Activated naive CD4-positive, alpha-beta T cell treated with anti-CD3 and anti-CD28 coated beads, Interleukin-2, amount 50 U/mL, for 24 hours (primary cell): ENCODE results near the gene FXYD5.

ENCODE experiments used
- H3K27ac Mint-ChIP-seq: one replicate; pipeline ENCODE4 v1.8.0; 2021; ENCODE audit warnings: mild to moderate bottlenecking, mixed read lengths
- H3K27me3 Mint-ChIP-seq: one replicate; pipeline ENCODE4 v1.8.0; 2021; ENCODE audit warnings: mixed read lengths
- H3K36me3 Mint-ChIP-seq: one replicate; pipeline ENCODE4 v1.8.0; 2021; ENCODE audit warnings: mixed read lengths
- H3K4me1 Mint-ChIP-seq: one replicate; pipeline ENCODE4 v1.8.0; 2021; ENCODE audit warnings: mixed read lengths
- H3K4me3 Mint-ChIP-seq: one replicate; pipeline ENCODE4 v1.8.0; 2021; ENCODE audit warnings: mild to moderate bottlenecking, mixed read lengths
- H3K9me3 Mint-ChIP-seq: one replicate; pipeline ENCODE4 v1.8.0; 2021; ENCODE audit warnings: mixed read lengths

FXYD5 gene

DNA sequence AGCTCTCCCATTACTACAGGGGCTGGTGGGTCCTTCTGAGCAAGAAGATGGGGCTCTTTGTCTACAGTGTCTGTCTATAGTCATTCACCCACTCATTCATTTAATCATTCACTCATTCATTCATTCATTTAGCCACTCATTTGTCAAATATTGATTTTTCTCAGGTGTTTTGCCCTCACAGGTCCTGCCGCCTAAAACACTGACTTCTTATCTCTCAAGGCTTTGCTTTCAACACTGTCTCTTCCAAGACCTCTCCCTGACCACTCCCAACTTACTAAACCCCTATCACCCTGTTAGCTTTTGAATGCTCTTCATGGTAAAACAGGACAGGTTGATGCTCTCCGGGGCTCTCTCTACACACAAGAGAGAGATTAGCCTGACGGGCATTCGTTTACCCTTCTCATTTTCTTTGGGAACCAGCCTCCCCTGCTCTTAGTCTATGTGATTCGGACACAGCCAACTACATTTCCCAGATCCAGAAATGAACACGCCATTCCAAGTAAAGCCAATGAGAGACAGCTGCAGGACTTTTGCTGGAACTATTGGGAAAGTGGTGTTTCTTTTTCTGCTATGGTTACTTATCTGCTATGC lies 51.3 kb downstream of the FXYD5 start:
- Mint-ChIP-seq H3K9me3 (peaks cover 7% of the 10 kb centered on the region), H3K4me1 (peaks cover 87% of the 10 kb centered on the region), H3K27me3 (no peaks in the 10 kb centered on the region), H3K4me3 (peak overlapping the region; percentile 11), H3K27ac (peak overlapping the region; percentile 95), H3K36me3 (no peaks in the 10 kb centered on the region)

DNA sequence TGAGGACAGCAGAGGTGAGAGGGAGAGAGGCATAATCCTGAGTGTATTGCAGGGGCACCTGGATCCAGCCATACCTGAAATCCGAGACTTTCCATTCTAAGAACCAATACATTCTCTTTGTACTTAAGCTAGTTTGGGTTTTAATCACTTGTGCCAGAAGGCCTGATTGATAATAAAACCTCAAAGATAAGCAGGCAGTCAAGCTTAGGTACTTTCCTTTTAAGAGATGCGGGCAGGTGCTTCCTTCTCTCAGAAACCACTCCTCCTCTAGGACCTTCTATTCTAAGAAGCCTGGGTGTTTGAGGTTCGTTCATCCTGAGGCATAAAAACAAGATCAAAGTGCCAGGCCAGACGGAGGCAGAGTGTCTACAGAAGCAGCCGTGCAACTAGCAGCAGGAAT lies 51.8 kb downstream of the FXYD5 start:
- H3K4me1 Mint-ChIP-seq, result peaks cover 84% of the 10 kb centered on the region
- peak overlapping the region; percentile 95 for H3K27ac Mint-ChIP-seq
- H3K36me3 Mint-ChIP-seq, result no peaks in the 10 kb centered on the region
- H3K9me3 Mint-ChIP-seq, result peaks cover 7% of the 10 kb centered on the region
- no peaks in the 10 kb centered on the region for H3K27me3 Mint-ChIP-seq
- peak overlapping the region; percentile 11 for H3K4me3 Mint-ChIP-seq

DNA sequence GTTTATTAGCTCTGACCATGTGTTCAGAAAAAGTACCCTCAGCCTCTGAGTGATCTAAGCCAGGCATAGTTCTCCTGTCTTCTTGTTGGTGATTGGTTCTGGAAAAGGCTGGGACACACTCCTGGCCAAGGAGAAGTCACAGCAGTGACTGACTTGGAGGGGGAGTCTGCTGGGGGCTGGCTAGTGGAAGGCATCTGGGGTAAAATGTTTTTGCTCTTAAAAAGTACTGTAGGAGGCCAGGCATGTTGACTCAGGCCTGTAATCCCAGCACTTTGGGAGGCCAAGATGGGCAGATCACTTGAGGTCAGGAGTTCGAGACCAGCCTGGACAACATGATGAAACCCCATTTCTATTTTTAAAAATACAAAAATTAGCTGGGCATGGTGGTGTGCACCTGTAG lies 52.3 kb downstream of the FXYD5 start:
- Mint-ChIP-seq H3K4me3 (peak overlapping the region; percentile 24), H3K36me3 (no peaks in the 10 kb centered on the region), H3K27me3 (no peaks in the 10 kb centered on the region), H3K27ac (peak overlapping the region; percentile 95), H3K4me1 (peaks cover 84% of the 10 kb centered on the region), H3K9me3 (peaks cover 7% of the 10 kb centered on the region)

DNA sequence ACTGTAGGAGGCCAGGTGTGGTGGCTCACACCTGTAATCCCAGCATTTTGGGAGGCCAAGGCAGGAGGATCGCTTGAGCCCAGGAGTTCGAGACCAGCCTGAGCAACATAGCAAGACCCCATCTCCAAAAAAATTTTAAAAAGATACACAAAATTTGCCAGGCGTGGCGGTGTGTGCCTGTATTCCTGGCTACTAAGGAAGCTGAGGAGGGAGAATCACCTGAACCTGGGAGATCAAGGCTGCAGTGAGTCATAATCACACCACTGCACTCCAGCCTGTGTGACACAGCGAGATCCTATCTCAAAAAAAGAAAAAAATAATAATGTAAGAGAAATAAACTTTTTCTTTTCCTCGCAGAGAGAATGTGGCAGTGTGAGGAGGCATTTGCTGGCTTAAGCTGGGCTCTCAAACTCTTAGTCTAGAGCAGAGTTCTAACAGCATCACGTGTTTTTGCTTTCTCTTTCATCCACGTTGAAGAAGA lies 52.9 kb downstream of the FXYD5 start:
- Mint-ChIP-seq H3K4me1 (peaks cover 84% of the 10 kb centered on the region), H3K4me3 (no peak overlapping the region), H3K27ac (peak overlapping the region; percentile 88), H3K27me3 (no peaks in the 10 kb centered on the region), H3K9me3 (peaks cover 7% of the 10 kb centered on the region), H3K36me3 (no peaks in the 10 kb centered on the region)

DNA sequence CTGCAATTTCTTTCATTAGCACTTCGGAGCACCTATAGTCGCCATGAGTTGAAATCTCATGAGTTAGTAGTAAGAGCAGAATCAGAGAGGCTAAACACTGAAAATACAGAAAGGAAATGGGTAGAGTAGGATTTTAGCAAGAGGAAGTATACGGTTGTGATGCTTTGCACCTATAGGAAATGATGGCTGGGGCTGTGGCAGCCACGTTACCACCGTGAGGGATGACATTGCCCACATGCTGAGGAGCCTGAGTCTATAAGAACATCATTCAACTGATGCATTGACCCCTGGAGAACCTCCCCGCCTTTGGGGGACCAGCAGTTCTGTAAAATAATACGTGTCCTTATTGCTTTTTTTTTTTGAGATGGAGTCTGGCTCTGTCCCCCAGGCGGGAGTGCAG lies 53.6 kb downstream of the FXYD5 start:
- Mint-ChIP-seq H3K36me3 (no peaks in the 10 kb centered on the region), H3K4me1 (peaks cover 83% of the 10 kb centered on the region), H3K9me3 (peaks cover 7% of the 10 kb centered on the region), H3K27me3 (no peaks in the 10 kb centered on the region), H3K27ac (peak overlapping the region; percentile 88), H3K4me3 (peak overlapping the region; percentile 36)

DNA sequence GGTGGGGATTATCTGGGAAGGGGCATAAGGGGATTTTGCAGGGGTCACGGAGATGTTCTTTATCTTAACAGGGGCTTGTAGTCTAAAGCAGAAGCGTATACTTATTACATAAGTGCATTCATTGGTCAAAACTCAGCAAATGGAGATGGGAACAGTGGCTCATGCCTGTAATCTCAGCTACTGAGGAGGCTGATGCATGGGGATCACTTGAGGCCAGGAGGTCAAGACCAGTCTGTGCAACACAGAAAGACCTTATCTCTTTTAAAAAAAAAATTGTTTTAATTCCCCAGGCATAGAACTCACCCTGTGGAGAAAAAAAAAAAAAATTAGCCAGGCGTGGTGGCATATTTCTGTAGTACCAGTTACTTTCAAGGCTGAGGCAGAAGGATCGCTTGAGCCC lies 55.1 kb downstream of the FXYD5 start:
- Mint-ChIP-seq H3K4me3 (no peak overlapping the region), H3K27ac (peak overlapping the region; percentile 51), H3K9me3 (peaks cover 7% of the 10 kb centered on the region), H3K27me3 (no peaks in the 10 kb centered on the region), H3K36me3 (no peaks in the 10 kb centered on the region), H3K4me1 (peaks cover 84% of the 10 kb centered on the region)

DNA sequence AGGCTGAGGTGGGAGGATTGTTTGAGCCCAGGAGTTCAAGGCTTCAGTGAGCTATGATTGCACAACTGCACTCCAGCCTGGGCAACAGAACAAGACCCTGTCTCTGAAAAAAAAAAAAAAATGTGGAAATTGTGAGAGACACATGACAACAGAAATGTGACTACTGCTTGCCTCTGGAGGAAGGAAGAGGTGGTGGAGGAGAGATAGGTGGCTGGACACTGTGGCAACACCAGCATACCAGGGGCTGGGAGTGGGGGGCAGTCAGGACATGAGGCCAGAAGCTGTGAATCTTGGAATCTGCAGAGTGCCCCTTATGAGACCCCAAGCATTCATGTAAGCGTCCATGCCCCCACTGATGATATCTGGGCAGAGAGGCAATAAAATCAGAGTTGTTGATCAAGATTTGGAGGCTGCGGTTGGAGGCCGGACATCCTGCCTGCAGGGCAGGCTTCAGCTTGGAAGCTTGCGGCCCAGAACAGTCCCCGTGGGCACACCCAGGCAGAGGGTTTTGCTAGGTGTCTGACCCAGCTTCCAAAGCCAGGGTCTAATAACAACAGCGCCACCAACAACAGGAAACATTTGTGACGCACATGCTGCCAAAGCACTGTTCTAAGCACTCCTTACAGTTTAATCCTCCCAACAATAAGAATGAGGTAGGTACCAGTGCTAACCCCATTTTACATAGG lies 57.2 kb downstream of the FXYD5 start:
- peak overlapping the region; percentile 84 for H3K4me3 Mint-ChIP-seq
- peak overlapping the region; percentile 99 for H3K27ac Mint-ChIP-seq
- H3K36me3 Mint-ChIP-seq, result no peaks in the 10 kb centered on the region
- no peaks in the 10 kb centered on the region for H3K9me3 Mint-ChIP-seq
- H3K4me1 Mint-ChIP-seq, result peaks cover 84% of the 10 kb centered on the region
- H3K27me3 Mint-ChIP-seq, result no peaks in the 10 kb centered on the region

DNA sequence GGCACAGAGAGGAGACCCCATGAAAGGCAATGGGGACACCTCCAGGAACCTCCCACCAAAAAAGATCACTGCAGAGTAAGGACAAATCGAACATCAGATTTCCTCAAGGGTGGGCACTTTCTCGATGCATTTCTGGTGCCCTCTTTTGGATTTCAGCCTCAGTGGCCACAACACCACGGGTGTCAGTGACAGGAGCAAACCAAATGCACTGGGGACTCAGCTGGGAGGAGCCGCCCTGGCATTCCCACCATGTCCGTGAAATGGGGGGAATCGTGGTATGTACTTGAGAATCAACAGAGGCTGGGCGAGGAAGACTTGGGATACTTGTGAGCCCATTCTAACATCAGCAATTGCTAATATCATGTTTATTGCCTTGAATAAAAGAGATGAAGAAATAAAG lies 57.7 kb downstream of the FXYD5 start:
- H3K4me1 Mint-ChIP-seq, result peaks cover 82% of the 10 kb centered on the region
- H3K36me3 Mint-ChIP-seq, result no peaks in the 10 kb centered on the region
- no peaks in the 10 kb centered on the region for H3K27me3 Mint-ChIP-seq
- H3K9me3 Mint-ChIP-seq, result no peaks in the 10 kb centered on the region
- H3K27ac Mint-ChIP-seq, result peak overlapping the region; percentile 99
- H3K4me3 Mint-ChIP-seq, result peak overlapping the region; percentile 84

DNA sequence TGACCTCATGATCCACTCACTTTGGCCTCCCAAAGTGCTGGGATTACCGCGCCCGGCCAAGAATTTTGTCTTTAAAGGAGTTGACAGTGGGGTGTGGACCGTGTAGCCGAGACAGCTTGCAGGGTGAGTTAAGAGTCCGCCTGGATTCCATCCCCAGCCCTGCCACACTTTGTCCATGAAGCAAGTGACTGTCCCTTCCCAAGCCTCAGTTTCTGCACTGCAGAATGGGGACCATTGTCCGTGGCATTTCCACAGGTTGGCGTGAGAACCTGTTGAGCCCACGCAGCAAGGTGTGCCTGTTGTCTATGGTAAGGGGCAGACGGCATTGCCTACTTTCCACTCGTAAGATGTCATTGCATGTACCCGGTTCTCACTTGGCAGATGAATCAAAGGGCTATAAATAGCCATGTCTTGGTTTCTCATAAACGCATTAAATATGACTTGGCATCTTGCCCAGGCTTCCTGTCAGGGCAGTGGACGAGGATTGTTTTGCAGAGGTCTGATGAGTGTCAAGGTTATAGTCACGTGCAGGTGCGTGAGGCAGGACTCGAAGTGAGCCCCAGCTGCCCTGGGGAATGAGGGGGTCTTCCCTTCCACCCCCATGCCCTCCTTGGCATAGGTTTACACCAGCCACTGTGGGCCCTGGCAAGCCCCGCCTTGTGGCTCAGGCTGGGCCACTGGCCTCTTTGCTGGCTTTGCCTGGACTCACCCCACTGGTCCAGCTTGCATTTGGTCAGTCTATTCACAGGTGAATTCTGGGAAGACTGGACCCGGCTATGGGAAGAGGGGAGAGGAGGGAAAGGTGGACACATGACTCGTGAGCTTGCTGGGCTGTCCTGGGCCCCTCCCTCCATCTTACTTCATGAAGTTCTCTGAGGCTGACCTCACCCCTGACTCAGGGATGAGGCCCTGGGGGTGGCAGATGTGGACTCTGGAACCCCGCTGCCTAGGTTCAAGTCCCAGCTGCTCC lies 59.4 kb downstream of the FXYD5 start:
- H3K9me3 Mint-ChIP-seq, result no peaks in the 10 kb centered on the region
- H3K4me3 Mint-ChIP-seq, result peak overlapping the region; percentile 70
- peak overlapping the region; percentile 99 for H3K27ac Mint-ChIP-seq
- H3K4me1 Mint-ChIP-seq, result peaks cover 71% of the 10 kb centered on the region
- no peaks in the 10 kb centered on the region for H3K36me3 Mint-ChIP-seq
- no peaks in the 10 kb centered on the region for H3K27me3 Mint-ChIP-seq

DNA sequence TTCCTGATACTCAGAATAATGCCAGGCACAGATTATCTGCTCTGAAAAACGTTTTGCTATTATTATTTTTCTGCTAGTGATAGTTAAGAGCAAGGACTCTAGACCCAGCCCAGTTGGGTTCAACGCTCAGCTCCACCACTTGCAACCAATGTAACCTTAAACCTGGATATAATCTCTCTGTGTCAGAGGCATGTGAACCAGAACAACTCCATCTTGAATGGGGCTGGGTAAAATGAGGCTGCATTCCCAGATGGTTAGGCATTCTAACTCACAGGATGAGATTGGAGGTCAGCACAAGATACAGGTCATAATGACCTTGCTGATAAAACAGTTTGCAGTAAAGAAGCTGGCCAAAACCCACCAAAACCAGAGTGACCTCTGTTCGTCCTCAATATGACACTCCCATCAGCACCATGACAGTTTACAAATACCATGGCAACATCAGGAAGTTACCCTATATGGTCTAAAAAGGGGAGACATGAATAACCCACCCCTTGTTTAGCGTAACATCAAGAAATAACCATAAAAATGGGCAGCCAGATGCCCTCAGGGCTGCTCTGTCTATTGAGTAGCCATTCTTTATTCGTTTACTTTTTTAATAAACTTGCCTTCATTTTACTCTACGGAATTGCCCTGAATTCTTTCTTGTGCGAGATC lies 60.4 kb downstream of the FXYD5 start:
- Mint-ChIP-seq H3K36me3 (no peaks in the 10 kb centered on the region), H3K27me3 (no peaks in the 10 kb centered on the region), H3K27ac (peak overlapping the region; percentile 99), H3K4me1 (peaks cover 70% of the 10 kb centered on the region), H3K4me3 (no peak overlapping the region), H3K9me3 (no peaks in the 10 kb centered on the region)

DNA sequence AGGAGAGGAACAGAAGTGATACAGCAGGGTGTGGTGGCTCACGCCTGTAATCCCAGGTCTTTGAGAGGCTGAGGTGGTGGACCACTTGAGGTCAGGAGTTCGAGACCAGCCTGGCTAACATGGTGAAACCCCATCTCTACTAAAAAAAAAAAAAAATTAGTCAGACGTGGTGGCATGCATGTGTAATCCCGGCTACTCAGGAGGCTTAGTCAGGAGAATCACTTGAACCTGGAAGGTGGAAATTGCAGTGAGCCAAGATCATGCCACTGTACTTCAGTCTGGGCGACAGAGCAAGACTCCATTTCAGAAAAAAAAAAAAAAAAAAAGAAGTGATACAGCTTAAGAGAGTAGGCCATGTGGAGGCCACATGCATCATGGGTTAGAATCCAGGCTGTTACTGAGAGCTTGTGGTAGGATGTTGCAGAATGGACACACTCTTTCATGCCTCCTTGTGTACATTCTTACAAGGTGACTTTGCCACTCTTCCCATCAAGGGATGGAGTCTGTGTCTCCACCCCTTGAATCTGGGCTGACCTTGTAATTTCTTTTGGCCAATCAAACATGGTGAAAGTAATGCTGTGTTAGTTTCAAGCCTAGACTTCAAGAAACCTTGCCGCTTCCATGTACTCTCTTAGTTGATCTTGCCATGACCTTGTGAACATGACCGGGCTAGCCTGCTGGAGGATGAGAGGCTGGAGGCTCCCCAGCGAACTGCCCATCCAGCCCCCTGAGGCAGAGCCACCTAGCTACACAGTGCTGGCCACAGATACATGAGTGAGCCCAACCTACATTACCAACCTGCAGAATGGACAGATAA lies 61.7 kb downstream of the FXYD5 start:
- Mint-ChIP-seq H3K9me3 (no peaks in the 10 kb centered on the region), H3K36me3 (no peaks in the 10 kb centered on the region), H3K27me3 (no peaks in the 10 kb centered on the region), H3K27ac (peak overlapping the region; percentile 85), H3K4me1 (peaks cover 71% of the 10 kb centered on the region), H3K4me3 (no peak overlapping the region)

DNA sequence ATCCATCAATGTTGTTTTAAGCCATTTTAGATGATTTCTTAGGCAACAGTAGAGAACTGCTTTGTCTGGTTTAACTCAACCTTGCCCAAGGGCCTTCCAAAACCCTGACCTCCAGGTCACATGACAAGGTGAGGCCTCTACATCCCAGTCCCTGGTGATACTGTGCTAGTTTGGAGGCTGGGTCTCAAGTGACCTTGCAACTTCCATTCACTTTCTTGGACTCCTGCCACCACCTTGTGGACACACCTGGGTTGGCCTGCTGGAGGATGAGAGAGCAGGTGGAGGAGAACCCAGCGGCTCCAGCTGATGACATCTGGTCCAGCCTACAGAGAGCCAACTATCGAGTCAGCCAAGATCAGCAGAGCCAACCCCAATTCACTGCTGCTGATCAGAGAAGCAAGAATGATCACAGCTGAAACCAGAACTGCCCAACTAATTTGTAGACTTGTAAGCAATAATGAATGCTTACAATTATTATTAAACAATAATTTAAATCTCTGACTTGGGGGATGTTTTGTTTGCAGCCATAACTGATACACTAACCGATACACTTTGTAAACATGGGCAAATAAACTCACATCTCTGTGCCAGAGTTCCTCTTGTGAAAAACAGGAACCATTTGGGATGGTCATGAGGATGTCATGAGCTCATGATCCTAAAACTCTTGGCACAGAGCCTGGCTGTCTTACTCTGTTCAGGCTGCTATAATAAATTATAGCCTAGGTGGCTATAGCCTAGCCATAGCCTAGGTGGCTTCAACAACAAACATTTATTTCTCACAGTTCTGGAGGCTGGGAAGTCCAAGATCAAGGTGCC lies 62.5 kb downstream of the FXYD5 start:
- peaks cover 69% of the 10 kb centered on the region for H3K4me1 Mint-ChIP-seq

DNA sequence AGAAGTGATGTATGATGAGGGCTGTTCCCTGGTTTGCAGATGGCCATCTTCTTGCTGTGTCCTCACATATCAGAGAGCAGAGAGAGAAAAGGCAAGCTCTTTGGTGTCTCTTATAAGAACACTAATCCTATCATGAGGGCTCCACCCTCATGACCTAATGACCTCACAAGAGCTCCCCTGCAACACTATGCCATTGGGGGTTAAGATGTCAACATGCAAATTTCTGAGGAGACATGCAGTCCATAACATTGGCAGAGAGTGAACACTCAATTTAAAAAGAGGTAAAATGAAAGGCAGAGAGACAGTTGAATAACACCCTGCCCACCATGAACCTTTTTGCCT lies 63.1 kb downstream of the FXYD5 start:
- Mint-ChIP-seq H3K4me3 (no peak overlapping the region), H3K27me3 (no peaks in the 10 kb centered on the region), H3K27ac (no peak overlapping the region), H3K4me1 (peaks cover 63% of the 10 kb centered on the region), H3K9me3 (no peaks in the 10 kb centered on the region), H3K36me3 (no peaks in the 10 kb centered on the region)

More for the DNA sequence above, 62.5 kb downstream of the FXYD5 start:
- Mint-ChIP-seq H3K4me3 (no peak overlapping the region), H3K27me3 (no peaks in the 10 kb centered on the region), H3K9me3 (no peaks in the 10 kb centered on the region), H3K27ac (peak overlapping the region; percentile 85), H3K36me3 (no peaks in the 10 kb centered on the region)

DNA sequence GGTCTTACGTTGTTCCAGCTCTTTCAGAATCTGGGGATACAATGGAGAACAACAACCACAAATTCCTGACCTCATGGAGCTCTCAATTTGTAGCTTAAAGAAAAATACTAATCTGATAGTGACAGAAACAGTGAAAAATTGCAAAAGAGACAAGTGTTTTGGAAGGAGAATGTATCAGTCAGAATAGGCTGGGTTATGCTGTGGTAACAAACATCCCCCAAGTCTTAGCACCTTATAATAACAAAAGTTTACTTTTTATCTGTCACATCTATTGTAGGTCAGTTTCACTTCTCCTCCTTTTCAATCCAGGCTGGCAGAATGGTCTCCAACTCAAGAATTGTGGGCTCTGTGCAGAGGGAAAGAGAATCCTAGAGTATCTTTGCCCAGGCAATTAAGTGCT lies 64.5 kb downstream of the FXYD5 start:
- Mint-ChIP-seq H3K4me1 (peaks cover 62% of the 10 kb centered on the region), H3K27me3 (no peaks in the 10 kb centered on the region), H3K9me3 (no peaks in the 10 kb centered on the region), H3K36me3 (no peaks in the 10 kb centered on the region), H3K4me3 (no peak overlapping the region), H3K27ac (no peak overlapping the region)
